Measurements from ENCODE around the gene KRT222.

Gene KRT222

DNA sequence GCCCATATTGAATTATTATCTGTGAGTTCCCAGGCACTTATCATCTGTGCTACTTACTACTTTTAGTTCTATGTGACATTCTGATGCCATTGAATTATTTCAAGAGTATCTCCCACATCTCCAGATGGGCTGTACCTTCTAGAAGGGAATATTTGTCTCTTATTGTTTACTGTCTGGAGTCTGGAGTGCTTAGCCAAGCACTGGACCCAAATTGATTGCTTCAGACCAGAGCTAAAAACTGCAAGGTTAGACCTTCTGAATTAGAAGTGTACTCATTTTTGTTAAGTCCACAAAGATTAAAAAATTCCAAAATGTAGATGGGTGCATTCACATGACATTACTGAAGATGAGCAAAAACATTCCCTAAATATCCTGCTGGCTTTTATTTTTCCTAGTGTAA lies 16.0 kb upstream of the KRT222 start:
- H3K27ac ChIP-seq = no peak overlapping the region
- TF ChIP-seq, protein P1, sequence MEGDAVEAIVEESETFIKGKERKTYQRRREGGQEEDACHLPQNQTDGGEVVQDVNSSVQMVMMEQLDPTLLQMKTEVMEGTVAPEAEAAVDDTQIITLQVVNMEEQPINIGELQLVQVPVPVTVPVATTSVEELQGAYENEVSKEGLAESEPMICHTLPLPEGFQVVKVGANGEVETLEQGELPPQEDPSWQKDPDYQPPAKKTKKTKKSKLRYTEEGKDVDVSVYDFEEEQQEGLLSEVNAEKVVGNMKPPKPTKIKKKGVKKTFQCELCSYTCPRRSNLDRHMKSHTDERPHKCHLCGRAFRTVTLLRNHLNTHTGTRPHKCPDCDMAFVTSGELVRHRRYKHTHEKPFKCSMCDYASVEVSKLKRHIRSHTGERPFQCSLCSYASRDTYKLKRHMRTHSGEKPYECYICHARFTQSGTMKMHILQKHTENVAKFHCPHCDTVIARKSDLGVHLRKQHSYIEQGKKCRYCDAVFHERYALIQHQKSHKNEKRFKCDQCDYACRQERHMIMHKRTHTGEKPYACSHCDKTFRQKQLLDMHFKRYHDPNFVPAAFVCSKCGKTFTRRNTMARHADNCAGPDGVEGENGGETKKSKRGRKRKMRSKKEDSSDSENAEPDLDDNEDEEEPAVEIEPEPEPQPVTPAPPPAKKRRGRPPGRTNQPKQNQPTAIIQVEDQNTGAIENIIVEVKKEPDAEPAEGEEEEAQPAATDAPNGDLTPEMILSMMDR (conservative IDR thresholded peaks at IDR 0.05) = no peak

DNA sequence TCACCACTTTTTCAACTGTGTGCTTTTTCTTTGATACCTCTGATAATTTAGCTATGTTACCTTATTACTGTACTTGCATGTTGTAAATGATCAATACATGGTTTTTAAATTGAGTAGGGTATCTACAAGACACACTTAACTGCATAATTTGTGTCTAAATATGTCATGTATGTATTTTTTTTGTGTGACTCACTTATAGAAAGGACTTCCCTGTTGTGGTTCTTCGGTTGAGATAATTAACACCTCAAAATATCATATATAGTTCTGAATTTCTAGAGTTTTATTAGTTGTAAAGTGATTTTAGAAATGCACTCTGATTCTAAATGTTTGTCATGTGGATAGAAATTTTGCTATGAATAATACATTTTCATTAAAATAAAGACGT lies 14.5 kb upstream of the KRT222 start:
- TF ChIP-seq, protein P1 (conservative IDR thresholded peaks at IDR 0.05) = no peak
- no peak overlapping the region for H3K27ac ChIP-seq

DNA sequence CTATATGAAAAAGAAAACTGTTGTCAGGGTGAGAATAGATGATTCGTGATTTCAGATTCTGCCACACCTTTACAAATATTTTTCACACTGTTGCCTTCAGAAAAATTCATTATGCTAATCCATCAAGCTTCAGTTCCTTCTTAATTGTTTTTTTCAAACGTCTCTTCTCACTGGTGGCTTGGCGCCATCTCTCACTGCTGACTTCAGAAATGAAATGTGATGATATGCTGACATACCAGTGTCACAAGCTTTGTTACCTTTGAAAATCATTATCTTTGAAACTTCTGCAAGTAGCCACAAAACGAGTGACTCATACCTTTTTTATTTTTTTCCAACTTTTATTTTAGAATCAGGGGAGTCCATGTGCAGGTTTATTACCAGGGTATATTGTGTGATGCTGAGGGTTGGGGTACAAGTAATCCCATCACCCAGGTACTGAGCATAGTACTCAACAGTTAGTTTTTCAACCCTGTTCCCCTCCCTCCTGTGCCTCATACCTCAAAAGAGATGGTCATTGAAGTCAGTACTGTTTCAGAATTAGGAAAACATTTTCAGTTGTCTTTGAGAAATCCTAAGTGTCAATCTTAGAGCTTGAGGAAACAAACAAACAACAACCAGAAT lies 14.0 kb upstream of the KRT222 start:
- H3K27ac ChIP-seq = no peak overlapping the region
- TF ChIP-seq, protein P1 (conservative IDR thresholded peaks at IDR 0.05) = no peak

DNA sequence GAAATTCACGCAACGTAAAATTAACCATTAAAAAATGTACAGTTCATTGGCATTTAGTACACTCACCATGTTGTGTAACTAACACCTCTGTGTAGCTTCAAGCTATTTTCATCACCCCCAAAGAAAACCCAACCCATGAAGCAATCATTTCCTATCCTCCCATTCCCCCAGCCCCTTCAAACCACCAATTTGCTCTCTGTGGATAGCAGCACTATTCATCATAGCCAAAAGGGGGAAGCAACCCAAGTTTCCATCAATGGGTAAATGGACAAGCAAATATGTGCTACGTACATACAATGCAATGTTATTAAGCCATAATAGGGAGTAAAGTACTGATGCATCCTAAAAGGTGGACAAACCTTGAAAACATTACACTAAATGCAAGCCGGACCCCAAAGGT lies 10.9 kb upstream of the KRT222 start:
- TF ChIP-seq, protein P1 (conservative IDR thresholded peaks at IDR 0.05) = no peak
- no peak overlapping the region for H3K27ac ChIP-seq

DNA sequence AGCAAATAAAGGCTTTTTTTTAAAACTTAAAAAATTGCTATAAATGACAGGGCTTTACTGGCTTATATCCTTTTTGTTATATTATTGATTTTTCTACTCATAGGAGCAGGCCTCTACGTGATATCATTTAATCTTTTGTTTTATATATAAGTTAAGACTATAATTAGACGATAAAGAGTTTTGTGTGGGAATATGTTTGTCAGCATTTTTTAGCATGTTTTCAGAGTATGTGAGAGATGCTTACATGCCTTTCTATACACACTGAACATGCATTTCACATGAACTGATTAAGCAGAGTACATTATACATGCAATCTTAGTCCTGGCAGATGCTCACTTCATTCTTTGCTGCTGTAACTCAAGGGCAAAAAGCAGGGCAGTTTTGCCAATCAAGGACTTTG lies 7.7 kb upstream of the KRT222 start:
- no peak overlapping the region for H3K27ac ChIP-seq
- TF ChIP-seq, protein P1 (conservative IDR thresholded peaks at IDR 0.05) = no peak

DNA sequence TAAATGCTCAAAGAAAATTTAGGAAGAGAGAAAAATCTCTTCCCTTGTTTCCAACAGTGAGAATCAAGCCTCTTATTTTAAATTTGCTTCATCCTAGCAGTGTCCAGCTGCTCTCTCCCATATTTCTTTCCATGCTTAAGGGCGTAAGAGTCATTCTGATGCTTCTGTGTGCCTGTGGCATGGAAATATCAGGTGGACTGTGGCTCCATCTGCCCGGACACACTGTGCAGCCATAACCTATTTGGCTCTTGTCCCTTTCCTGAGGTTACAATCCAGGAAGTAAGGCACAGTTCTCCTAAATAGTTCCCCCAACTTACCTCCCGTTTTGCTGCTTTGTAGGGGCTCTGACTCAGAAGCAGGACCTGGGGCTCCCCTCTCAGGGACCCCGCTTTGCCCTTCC lies 6.3 kb upstream of the KRT222 start:
- H3K27ac ChIP-seq = peak overlapping the region; percentile 28
- TF ChIP-seq, protein P1 (conservative IDR thresholded peaks at IDR 0.05) = no peak

DNA sequence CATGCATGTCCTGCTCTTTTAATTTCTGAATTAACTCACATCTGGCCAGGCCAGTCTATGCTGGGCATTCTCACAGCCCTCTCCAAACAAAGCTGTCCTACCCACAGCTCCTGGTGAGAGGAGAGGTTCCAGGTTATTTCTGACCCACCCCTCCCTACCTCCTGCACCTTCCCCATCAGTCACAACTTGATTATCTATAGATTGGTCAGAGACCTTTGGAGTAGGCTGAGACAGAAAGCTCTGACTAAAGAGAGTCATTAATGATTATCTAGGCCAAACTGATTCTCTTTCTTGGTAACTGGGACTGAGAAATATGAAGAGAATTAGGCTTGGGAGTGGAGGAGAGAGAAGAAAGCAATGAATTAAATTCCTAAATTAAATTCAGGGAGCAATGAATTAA lies 1.4 kb upstream of the KRT222 start:
- H3K27ac ChIP-seq = no peak overlapping the region
- TF ChIP-seq, protein P1 (conservative IDR thresholded peaks at IDR 0.05) = no peak
